ENCODE results near the gene DNAH8. TPM values are rescaled to one million over a fixed set of nuclear protein-coding genes. Genes with fewer than 3 reads are reported as not detected.

DNAH8 gene
- total RNA-seq, 1 donor = under 0.01 TPM

- no peak for TF ChIP-seq CTCF (IDR thresholded peaks at IDR 0.05; ENCODE audit: insufficient read depth, low read depth, low read length)
- DNase-seq (ENCODE audit: low read depth) = no peak
- no peak overlapping the region for H3K4me3 ChIP-seq (ENCODE audit: low read depth, low read length)
Observed at GRCh38 chr6:38801305-38801704, 86.2 kb downstream of the DNAH8 start.

GRCh38 chr6:38802497-38802896 is 87.4 kb downstream of the DNAH8 start:
- no peak for TF ChIP-seq CTCF (IDR thresholded peaks at IDR 0.05; ENCODE audit: insufficient read depth, low read depth, low read length)
- H3K4me3 ChIP-seq (ENCODE audit: low read depth, low read length) = no peak overlapping the region
- no peak for DNase-seq (ENCODE audit: low read depth)

GRCh38 chr6:38803129-38803528 is 88.0 kb downstream of the DNAH8 start:
- no peak for DNase-seq (ENCODE audit: low read depth)
- no peak overlapping the region for H3K4me3 ChIP-seq (ENCODE audit: low read depth, low read length)
- no peak for TF ChIP-seq CTCF (IDR thresholded peaks at IDR 0.05; ENCODE audit: insufficient read depth, low read depth, low read length)

GRCh38 chr6:38804358-38804757 is 89.2 kb downstream of the DNAH8 start:
- no peak for DNase-seq (ENCODE audit: low read depth)
- no peak overlapping the region for H3K4me3 ChIP-seq (ENCODE audit: low read depth, low read length)
- no peak for TF ChIP-seq CTCF (IDR thresholded peaks at IDR 0.05; ENCODE audit: insufficient read depth, low read depth, low read length)

GRCh38 chr6:38805127-38805655 is 90.1 kb downstream of the DNAH8 start:
- no peak overlapping the region for H3K4me3 ChIP-seq (ENCODE audit: low read depth, low read length)
- no peak for DNase-seq (ENCODE audit: low read depth)
- TF ChIP-seq CTCF (IDR thresholded peaks at IDR 0.05; ENCODE audit: insufficient read depth, low read depth, low read length) = no peak

GRCh38 chr6:38805692-38806091 is 90.6 kb downstream of the DNAH8 start:
- no peak for DNase-seq (ENCODE audit: low read depth)
- no peak overlapping the region for H3K4me3 ChIP-seq (ENCODE audit: low read depth, low read length)
- no peak for TF ChIP-seq CTCF (IDR thresholded peaks at IDR 0.05; ENCODE audit: insufficient read depth, low read depth, low read length)

- no peak for TF ChIP-seq CTCF (IDR thresholded peaks at IDR 0.05; ENCODE audit: insufficient read depth, low read depth, low read length)
- no peak for DNase-seq (ENCODE audit: low read depth)
Observed at GRCh38 chr6:38806271-38806670, 91.2 kb downstream of the DNAH8 start.

More at GRCh38 chr6:38806271-38806670, 91.2 kb downstream of the DNAH8 start:
- no peak overlapping the region for H3K4me3 ChIP-seq (ENCODE audit: low read depth, low read length)
